Glutamatergic neuron (in vitro differentiated cells): ENCODE data around the gene RBM15B. TPM values are rescaled to one million over a fixed set of nuclear protein-coding genes. Genes with fewer than 3 reads are reported as not detected.

Experiments used
- DNase-seq: peaks from one replicate; pipeline ENCODE4 v3.0.0; 2022
- H3K27ac Mint-ChIP-seq: one replicate; pipeline ENCODE4 v1.8.0; 2020; ENCODE audit warnings: mild to moderate bottlenecking, mixed read lengths, inconsistent platforms; ENCODE audit not compliant: unreplicated experiment
- H3K27me3 Mint-ChIP-seq: one replicate; pipeline ENCODE4 v1.8.0; 2020; ENCODE audit warnings: mild to moderate bottlenecking, moderate library complexity, mixed read lengths, inconsistent platforms; ENCODE audit not compliant: unreplicated experiment
- H3K36me3 Mint-ChIP-seq: one replicate; pipeline ENCODE4 v1.8.0; 2020; ENCODE audit warnings: mild to moderate bottlenecking, mixed read lengths, inconsistent platforms; ENCODE audit not compliant: unreplicated experiment
- H3K4me1 Mint-ChIP-seq: one replicate; pipeline ENCODE4 v1.8.0; 2020; ENCODE audit warnings: mild to moderate bottlenecking, low read depth, mixed read lengths, inconsistent platforms; ENCODE audit not compliant: unreplicated experiment
- H3K4me3 Mint-ChIP-seq: one replicate; pipeline ENCODE4 v1.8.0; 2020; ENCODE audit warnings: mild to moderate bottlenecking, mixed read lengths, inconsistent platforms; ENCODE audit not compliant: unreplicated experiment
- H3K9me3 Mint-ChIP-seq: one replicate; pipeline ENCODE4 v1.8.0; 2020; ENCODE audit warnings: mild to moderate bottlenecking, moderate library complexity, mixed read lengths, inconsistent platforms; ENCODE audit not compliant: unreplicated experiment
- total RNA-seq: library from RNA; stranded (reverse); fragmentation: NEBNext Ultra II Directional; extraction: Animal tissue kit (Norgen Biotek cat#: 25700); gene quantifications from one replicate; pipeline ENCODE4 v1.2.1, GENCODE V29; 2021; ENCODE audit not compliant: unreplicated experiment
- TF ChIP-seq, protein P1 (sequence below): fragments of 200-600 bp; sonication (generic); IDR thresholded peaks from one replicate; pipeline ENCODE4 v1.5.0; 2021; ENCODE audit not compliant: partially characterized antibody, unreplicated experiment

The RBM15B gene
- total RNA-seq, 1 donor from 2014 or later = 52.5 TPM

DNA sequence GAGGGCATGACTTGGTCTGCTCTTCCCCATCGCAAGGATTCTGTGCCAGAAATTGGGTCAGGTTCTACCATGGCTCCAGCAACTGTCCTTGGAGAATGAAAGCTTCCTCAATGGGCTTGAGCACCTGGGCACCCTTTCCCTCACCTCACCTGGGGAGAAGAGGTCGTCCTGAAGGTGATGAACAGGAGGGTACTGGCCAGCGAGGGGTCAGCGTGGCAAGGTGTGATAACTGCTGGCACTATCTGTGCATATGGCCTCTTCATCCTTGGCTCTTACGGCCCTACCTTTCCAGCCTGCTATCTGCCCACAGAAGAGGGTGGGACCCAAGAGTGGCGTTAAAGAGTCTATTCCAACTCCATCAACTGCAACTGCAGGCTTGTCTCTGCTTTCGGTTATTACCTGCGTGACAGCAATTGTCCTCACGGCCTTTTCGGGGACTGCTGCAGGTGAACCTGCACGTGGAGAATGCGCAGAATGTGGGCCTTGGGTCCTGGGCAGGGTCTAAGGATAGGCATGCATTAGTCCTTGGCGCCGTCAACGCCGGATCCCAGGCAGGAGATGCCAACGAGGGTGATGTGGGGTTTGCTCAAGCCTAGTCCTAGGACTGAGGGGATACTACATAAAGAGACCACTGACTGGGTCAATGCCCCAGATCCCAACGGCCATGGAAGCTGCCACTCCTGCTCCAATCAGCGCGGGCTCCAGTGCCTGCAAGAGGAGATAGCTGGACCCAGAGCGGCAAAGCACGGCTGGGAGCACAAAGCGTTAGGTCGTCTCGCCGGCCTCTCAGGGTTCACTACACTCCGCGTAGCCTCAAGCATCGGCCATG lies 625 bp upstream of the RBM15B start:
- TF ChIP-seq, protein P1, sequence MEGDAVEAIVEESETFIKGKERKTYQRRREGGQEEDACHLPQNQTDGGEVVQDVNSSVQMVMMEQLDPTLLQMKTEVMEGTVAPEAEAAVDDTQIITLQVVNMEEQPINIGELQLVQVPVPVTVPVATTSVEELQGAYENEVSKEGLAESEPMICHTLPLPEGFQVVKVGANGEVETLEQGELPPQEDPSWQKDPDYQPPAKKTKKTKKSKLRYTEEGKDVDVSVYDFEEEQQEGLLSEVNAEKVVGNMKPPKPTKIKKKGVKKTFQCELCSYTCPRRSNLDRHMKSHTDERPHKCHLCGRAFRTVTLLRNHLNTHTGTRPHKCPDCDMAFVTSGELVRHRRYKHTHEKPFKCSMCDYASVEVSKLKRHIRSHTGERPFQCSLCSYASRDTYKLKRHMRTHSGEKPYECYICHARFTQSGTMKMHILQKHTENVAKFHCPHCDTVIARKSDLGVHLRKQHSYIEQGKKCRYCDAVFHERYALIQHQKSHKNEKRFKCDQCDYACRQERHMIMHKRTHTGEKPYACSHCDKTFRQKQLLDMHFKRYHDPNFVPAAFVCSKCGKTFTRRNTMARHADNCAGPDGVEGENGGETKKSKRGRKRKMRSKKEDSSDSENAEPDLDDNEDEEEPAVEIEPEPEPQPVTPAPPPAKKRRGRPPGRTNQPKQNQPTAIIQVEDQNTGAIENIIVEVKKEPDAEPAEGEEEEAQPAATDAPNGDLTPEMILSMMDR = peak; percentile 78
- Mint-ChIP-seq H3K9me3 (peaks cover 16% of the 10 kb centered on the region), H3K4me3 (peak overlapping the region; percentile 69), H3K36me3 (peaks cover 14% of the 10 kb centered on the region), H3K27ac (peak overlapping the region; percentile 82), H3K4me1 (peaks cover 35% of the 10 kb centered on the region), H3K27me3 (peaks cover 3% of the 10 kb centered on the region)
- DNase-seq = no peak

DNA sequence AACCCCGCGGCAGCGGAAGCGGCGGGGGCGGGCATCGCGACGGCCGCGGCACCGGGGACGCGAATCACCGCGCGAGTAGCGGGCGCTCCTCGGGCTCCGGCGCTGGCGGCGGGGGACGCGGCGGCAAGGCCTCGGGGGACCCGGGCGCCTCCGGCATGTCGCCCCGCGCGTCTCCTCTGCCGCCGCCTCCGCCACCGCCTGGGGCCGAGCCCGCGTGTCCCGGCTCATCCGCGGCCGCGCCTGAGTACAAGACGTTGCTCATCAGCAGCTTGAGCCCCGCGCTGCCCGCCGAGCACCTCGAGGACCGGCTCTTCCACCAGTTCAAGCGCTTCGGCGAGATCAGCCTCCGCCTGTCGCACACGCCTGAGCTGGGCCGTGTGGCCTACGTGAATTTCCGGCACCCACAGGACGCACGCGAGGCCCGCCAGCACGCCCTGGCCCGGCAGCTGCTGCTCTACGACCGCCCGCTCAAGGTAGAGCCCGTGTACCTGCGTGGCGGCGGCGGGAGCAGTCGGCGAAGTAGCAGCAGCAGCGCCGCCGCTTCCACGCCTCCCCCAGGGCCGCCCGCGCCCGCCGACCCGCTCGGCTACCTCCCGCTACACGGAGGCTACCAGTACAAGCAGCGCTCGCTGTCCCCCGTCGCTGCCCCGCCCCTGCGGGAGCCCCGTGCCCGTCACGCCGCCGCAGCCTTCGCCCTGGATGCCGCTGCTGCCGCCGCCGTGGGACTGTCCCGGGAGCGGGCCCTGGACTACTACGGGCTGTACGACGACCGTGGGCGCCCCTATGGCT lies 675 bp downstream of the RBM15B start:
- peak; percentile 50 for DNase-seq
- peak overlapping the region; percentile 88 for H3K4me3 Mint-ChIP-seq
- H3K9me3 Mint-ChIP-seq = peaks cover 12% of the 10 kb centered on the region
- TF ChIP-seq, protein P1 = no peak
- peak overlapping the region; percentile 88 for H3K27ac Mint-ChIP-seq
- H3K27me3 Mint-ChIP-seq = peaks cover 5% of the 10 kb centered on the region
- H3K4me1 Mint-ChIP-seq = peaks cover 32% of the 10 kb centered on the region
- peaks cover 14% of the 10 kb centered on the region for H3K36me3 Mint-ChIP-seq

DNA sequence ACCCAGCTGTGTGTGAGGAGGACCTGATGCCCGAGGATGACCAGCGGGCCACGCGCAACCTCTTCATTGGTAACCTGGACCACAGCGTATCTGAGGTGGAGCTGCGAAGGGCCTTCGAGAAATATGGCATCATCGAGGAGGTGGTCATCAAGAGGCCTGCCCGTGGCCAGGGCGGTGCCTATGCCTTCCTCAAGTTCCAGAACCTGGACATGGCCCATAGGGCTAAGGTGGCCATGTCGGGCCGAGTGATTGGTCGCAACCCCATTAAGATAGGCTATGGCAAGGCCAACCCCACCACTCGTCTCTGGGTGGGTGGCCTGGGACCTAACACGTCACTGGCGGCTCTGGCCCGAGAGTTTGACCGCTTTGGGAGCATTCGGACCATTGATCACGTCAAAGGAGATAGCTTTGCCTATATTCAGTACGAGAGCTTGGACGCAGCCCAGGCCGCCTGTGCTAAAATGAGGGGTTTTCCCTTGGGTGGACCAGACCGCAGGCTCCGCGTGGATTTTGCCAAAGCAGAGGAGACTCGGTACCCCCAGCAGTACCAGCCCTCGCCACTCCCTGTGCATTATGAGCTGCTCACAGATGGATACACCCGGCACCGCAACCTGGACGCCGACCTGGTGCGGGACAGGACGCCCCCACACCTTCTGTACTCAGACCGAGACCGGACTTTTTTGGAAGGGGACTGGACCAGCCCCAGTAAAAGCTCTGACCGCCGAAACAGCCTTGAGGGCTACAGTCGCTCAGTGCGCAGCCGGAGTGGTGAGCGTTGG lies 1.5 kb downstream of the RBM15B start:
- Mint-ChIP-seq H3K36me3 (peaks cover 14% of the 10 kb centered on the region), H3K27ac (peak overlapping the region; percentile 68), H3K4me3 (peak overlapping the region; percentile 88), H3K4me1 (peaks cover 34% of the 10 kb centered on the region), H3K27me3 (peaks cover 5% of the 10 kb centered on the region), H3K9me3 (peaks cover 12% of the 10 kb centered on the region)
- TF ChIP-seq, protein P1 = no peak
- DNase-seq = no peak

DNA sequence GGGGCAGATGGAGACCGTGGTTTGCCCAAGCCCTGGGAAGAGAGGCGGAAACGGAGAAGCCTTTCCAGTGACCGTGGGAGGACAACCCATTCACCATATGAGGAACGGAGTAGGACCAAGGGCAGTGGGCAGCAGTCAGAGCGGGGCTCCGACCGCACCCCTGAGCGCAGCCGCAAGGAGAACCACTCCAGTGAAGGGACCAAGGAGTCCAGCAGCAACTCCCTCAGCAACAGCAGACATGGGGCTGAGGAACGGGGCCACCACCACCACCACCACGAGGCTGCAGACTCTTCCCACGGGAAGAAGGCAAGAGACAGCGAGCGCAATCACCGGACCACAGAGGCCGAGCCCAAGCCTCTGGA lies 2.0 kb downstream of the RBM15B start:
- Mint-ChIP-seq H3K4me3 (peak overlapping the region; percentile 88), H3K27ac (peak overlapping the region; percentile 62), H3K36me3 (peaks cover 14% of the 10 kb centered on the region), H3K9me3 (peaks cover 12% of the 10 kb centered on the region), H3K4me1 (peaks cover 29% of the 10 kb centered on the region), H3K27me3 (peaks cover 5% of the 10 kb centered on the region)
- TF ChIP-seq, protein P1 = no peak
- no peak for DNase-seq
